Measurements from ENCODE around the gene TMCO4.

GRCh38 chr1:19683351-19683750 is 116.4 kb downstream of the TMCO4 start:
- no peak for TF ChIP-seq CTCF (IDR thresholded peaks at IDR 0.05)
- TF ChIP-seq, protein P1, sequence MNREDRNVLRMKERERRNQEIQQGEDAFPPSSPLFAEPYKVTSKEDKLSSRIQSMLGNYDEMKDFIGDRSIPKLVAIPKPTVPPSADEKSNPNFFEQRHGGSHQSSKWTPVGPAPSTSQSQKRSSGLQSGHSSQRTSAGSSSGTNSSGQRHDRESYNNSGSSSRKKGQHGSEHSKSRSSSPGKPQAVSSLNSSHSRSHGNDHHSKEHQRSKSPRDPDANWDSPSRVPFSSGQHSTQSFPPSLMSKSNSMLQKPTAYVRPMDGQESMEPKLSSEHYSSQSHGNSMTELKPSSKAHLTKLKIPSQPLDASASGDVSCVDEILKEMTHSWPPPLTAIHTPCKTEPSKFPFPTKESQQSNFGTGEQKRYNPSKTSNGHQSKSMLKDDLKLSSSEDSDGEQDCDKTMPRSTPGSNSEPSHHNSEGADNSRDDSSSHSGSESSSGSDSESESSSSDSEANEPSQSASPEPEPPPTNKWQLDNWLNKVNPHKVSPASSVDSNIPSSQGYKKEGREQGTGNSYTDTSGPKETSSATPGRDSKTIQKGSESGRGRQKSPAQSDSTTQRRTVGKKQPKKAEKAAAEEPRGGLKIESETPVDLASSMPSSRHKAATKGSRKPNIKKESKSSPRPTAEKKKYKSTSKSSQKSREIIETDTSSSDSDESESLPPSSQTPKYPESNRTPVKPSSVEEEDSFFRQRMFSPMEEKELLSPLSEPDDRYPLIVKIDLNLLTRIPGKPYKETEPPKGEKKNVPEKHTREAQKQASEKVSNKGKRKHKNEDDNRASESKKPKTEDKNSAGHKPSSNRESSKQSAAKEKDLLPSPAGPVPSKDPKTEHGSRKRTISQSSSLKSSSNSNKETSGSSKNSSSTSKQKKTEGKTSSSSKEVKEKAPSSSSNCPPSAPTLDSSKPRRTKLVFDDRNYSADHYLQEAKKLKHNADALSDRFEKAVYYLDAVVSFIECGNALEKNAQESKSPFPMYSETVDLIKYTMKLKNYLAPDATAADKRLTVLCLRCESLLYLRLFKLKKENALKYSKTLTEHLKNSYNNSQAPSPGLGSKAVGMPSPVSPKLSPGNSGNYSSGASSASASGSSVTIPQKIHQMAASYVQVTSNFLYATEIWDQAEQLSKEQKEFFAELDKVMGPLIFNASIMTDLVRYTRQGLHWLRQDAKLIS (CRISPR knock-in tag; IDR thresholded peaks at IDR 0.05; ENCODE audit: borderline replicate concordance): no peak
- TF ChIP-seq, protein P2, sequence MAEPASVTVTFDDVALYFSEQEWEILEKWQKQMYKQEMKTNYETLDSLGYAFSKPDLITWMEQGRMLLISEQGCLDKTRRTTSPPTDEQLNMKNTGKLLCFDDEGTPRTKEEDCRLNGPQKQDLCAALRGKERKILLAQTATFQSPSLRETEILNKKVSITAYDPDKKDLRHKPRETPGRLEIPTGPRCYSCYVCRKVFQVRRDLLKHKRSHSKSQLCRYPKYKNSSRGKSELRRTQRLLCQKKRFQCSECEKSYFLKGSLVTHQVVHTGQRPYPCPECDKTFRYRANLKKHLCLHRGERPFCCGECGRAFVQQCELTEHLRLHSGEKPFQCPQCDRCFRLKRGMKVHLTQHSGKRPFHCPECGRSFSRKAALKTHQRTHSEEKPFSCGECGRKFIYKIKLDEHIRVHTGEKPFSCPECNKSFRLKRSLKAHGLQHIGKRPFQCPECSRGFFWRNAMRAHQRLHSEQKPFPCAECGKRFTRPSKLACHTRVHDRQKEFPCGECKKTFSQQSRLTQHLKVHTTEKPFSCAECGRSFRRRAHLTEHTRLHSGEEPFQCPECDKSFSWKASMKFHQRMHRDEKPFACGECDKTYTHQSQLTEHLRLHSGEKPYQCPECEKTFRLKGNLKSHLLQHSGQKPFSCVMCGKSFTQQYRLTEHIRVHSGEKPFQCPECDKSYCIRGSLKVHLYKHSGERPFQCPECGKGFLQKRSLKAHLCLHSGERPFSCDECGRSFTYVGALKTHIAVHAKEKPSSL (CRISPR knock-in tag; conservative IDR thresholded peaks at IDR 0.05): no peak
- no peak for TF ChIP-seq TCF7 (CRISPR knock-in tag; IDR thresholded peaks at IDR 0.05; ENCODE audit: low read depth)
- TF ChIP-seq USF2 (CRISPR knock-in tag; IDR thresholded peaks at IDR 0.05): no peak
- TF ChIP-seq E2F5 (CRISPR knock-in tag; IDR thresholded peaks at IDR 0.05): no peak
- TF ChIP-seq OVOL2 (CRISPR knock-in tag; IDR thresholded peaks at IDR 0.05; ENCODE audit: borderline replicate concordance): no peak
- TF ChIP-seq NFE2L1 (CRISPR knock-in tag; IDR thresholded peaks at IDR 0.05): no peak
- TF ChIP-seq, protein P3, sequence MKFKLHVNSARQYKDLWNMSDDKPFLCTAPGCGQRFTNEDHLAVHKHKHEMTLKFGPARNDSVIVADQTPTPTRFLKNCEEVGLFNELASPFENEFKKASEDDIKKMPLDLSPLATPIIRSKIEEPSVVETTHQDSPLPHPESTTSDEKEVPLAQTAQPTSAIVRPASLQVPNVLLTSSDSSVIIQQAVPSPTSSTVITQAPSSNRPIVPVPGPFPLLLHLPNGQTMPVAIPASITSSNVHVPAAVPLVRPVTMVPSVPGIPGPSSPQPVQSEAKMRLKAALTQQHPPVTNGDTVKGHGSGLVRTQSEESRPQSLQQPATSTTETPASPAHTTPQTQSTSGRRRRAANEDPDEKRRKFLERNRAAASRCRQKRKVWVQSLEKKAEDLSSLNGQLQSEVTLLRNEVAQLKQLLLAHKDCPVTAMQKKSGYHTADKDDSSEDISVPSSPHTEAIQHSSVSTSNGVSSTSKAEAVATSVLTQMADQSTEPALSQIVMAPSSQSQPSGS (CRISPR knock-in tag; IDR thresholded peaks at IDR 0.05; ENCODE audit: borderline replicate concordance, low read depth): no peak
- TF ChIP-seq, protein P4, sequence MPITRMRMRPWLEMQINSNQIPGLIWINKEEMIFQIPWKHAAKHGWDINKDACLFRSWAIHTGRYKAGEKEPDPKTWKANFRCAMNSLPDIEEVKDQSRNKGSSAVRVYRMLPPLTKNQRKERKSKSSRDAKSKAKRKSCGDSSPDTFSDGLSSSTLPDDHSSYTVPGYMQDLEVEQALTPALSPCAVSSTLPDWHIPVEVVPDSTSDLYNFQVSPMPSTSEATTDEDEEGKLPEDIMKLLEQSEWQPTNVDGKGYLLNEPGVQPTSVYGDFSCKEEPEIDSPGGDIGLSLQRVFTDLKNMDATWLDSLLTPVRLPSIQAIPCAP (CRISPR knock-in tag; IDR thresholded peaks at IDR 0.05): no peak
- no peak for TF ChIP-seq ZSCAN18 (CRISPR knock-in tag; IDR thresholded peaks at IDR 0.05)
- TF ChIP-seq TEAD4 (CRISPR knock-in tag; IDR thresholded peaks at IDR 0.05): no peak
